SK-N-SH (cell line): ENCODE data around the gene SNX3.

Source experiments
- IRF3 ChIP-seq: fragments of 150-350 bp; IDR thresholded peaks from 2 replicates; pipeline ENCODE4 v1.6.1; 2016; ENCODE audit warnings: mild to moderate bottlenecking, low read depth, low read length
- MAX ChIP-seq: IDR thresholded peaks from 2 replicates; pipeline ENCODE4 v1.4.0; 2012; ENCODE audit warnings: low read depth
- POLR2AphosphoS5 ChIP-seq: IDR thresholded peaks from 2 replicates; pipeline ENCODE4 v1.6.1; 2012; ENCODE audit warnings: low read depth, low read length
- TEAD4 ChIP-seq: IDR thresholded peaks from 2 replicates; pipeline ENCODE4 v1.4.0; 2012; ENCODE audit warnings: mild to moderate bottlenecking, borderline replicate concordance; ENCODE audit not compliant: insufficient read depth
- ZBTB33 ChIP-seq: IDR thresholded peaks from 2 replicates; pipeline ENCODE4 v1.4.0; 2012; ENCODE audit warnings: low read depth, borderline replicate concordance

- no peak for TF ChIP-seq ZBTB33
- no peak for TF ChIP-seq POLR2AphosphoS5
- no peak for TF ChIP-seq TEAD4
- no peak for TF ChIP-seq IRF3
- no peak for TF ChIP-seq MAX
Measured at GRCh38 chr6:108165714-108166663, 94.9 kb downstream of the SNX3 start, which contains the start of gene NR2E1.
